GM19351 (cell line): ENCODE data around the gene PPP1R12B.

Experiments
- ATAC-seq: cut with Tn5 transposase; IDR thresholded peaks from one replicate; pipeline ENCODE4 v1.9.1; 2021; ENCODE audit warnings: mild to moderate bottlenecking, moderate library complexity; ENCODE audit not compliant: unreplicated experiment

The PPP1R12B gene, protein sequence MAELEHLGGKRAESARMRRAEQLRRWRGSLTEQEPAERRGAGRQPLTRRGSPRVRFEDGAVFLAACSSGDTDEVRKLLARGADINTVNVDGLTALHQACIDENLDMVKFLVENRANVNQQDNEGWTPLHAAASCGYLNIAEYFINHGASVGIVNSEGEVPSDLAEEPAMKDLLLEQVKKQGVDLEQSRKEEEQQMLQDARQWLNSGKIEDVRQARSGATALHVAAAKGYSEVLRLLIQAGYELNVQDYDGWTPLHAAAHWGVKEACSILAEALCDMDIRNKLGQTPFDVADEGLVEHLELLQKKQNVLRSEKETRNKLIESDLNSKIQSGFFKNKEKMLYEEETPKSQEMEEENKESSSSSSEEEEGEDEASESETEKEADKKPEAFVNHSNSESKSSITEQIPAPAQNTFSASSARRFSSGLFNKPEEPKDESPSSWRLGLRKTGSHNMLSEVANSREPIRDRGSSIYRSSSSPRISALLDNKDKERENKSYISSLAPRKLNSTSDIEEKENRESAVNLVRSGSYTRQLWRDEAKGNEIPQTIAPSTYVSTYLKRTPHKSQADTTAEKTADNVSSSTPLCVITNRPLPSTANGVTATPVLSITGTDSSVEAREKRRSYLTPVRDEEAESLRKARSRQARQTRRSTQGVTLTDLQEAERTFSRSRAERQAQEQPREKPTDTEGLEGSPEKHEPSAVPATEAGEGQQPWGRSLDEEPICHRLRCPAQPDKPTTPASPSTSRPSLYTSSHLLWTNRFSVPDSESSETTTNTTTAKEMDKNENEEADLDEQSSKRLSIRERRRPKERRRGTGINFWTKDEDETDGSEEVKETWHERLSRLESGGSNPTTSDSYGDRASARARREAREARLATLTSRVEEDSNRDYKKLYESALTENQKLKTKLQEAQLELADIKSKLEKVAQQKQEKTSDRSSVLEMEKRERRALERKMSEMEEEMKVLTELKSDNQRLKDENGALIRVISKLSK

DNA sequence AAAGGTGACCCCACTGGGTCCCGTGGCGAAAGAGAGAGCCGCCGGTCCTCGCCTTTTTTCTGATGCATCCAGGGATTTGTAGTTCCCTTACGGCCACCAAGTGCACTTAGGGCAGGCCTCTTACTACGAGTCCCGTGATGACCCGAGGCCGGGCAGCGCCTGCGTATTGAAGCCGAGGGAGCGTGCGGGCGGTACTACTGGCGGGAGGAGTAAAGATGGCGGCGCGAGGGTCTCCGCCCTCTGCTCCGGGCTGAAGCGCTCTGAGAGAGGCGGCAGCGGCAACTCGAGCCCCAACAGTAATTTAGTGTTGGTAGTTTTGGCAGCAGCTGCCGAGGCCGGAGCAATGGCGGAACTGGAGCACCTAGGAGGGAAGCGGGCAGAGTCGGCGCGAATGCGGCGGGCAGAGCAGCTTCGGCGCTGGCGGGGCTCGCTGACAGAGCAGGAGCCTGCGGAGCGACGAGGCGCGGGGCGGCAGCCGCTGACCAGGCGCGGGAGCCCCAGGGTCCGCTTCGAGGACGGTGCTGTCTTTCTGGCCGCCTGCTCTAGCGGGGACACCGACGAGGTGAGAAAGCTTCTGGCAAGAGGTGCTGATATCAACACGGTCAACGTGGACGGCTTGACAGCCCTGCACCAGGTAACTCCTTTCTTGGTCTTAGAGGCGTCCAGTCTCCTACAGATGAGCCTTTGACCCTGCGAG lies at the start of gene PPP1R12B:
Gene PPP1R12B, plus strand, starts transcription at position 191 of the 697 bp plus-strand sequence. Its CDS starts 153 bp downstream, at position 344.
- peak; percentile 96 for ATAC-seq

DNA sequence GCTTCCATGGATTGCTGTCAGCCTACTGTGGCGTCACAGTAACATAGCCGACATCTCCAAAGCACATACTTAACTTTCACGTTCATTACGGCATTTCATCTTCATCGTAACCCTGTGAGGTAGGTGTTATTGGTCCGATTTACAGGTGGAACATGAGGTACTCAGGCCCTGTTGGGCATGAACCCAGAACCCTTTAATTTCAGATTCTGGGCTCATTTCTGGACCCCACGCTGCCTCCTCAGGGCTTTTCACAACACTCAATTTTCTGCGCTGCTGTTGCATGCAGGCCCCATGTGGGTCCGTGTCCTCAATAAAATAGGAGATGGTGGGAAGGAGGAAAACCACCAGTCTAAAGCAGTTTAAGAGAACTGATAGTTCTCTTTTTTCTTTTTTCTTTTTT lies 46.3 kb upstream of the PPP1R12B start:
- no peak for ATAC-seq

DNA sequence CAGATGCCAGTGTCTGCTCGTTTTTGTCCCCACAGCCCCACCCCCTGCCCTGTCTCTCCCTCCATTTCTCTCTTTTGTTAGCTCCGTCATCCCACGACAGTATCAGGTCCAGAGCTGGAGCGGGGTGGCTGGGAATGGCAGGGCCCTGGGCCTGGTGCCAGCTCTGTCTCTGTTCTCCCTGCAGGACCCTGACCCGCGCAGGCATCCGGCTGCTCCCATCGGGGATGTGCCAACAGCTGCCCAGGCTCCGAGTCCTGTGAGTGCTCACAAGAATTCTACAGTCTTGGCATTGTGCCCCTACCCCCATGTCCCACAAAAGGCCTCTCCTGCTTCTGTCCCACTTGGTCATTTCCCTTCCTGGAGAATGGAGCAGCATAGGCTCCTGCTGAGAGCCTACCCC lies 44.1 kb upstream of the PPP1R12B start:
- no peak for ATAC-seq

DNA sequence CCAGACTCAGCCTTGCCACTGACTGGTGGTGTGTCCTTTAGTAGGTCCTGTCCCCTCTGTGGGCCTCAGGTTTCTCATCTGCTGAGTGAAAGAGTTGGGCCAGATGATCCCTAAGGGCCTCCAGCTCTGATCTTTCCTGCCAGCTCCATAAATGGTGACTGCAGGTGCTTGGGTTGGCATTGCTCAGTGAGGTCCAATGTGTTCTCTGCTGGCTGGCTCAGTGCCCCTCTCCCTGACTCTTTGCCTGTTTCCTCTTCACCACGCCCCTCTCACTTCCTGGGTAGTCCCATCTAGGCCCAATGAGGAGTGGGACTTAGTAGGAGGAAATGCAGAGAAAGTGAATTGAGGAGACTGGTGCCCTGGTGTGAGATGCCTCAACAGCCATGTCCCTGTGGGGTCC lies 43.3 kb upstream of the PPP1R12B start:
- no peak for ATAC-seq

DNA sequence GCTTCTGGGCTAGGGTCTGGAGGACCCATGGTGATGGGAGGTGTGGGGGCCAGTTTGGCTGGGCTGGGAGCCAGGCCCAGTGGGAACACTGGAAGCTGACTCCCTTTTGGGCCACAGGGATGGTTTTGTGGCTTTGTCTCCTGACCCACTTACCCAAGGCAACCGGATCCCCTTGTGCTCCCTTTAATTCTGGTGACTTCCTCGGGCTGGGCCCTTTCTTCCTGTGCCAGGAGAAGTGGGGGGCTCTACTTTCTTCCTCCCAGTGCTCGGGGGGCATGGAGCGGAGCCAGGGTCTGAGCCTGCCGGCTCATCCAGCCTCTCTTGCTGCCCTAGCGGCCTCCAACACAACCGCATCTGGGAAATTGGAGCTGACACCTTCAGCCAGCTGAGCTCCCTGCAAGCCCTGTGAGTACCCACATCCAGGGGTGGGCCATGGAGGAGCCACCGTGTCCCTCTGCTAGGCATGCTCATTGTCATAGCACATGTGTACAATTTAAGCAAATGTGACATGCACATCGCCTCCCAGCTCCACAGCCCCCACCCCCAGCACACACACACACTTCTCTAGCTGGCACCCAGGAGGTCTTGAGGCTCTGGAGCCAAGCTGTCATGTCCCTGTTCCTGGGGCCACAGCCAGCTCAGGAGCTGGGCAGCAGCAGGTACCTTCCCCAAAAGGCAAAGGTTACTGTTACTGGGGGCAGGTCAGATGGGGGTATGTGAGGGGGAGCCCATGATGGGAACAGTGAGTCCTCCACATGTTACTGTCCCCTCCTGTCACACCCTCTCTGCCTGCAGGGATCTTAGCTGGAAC lies 41.8 kb upstream of the PPP1R12B start:
- ATAC-seq: no peak

DNA sequence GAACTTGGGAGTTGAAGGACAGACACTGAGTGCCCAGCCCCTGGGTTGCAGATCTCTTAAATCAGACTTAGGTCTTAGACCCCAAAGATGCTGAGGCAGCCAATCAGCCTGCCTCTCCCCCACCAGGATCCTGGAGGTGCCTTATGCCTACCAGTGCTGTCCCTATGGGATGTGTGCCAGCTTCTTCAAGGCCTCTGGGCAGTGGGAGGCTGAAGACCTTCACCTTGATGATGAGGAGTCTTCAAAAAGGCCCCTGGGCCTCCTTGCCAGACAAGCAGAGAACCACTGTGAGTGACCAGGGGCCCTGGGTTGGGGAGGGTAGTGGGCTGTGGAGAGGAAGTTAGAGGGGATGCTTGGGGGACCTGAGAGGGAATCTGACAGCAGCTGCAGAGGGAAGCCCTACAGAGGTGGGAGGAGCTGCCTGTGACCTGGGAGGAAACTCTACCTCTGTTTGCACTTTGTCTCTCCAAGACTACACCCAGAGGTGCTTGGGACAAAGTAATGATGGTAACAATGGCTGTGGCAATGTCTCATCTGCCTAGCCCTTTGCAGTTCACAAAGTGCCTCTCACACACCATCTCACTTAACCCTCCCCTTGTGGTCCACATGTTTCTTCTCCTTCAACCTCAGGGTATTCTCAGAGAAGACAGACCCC lies 38.3 kb upstream of the PPP1R12B start:
- ATAC-seq: no peak

DNA sequence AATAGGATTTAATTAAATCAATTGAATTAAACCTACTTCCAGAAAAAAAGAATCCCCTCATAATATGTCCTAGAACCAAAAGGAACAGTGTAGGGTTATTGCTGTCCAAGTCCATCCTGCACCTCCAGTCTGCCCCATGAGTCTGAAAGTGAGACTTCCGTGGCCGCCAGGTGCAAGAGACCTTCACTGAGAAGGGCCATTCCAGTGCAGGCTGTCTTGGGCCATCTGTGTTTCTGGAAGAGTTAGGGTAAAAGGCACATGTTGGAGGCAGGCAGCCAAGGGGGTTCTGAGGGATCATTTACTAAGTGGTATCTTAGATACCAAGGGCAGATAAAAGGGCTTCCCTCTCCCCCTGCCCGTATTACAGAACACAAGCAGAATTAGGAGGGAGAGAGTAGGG lies 37.8 kb upstream of the PPP1R12B start:
- ATAC-seq: no peak

DNA sequence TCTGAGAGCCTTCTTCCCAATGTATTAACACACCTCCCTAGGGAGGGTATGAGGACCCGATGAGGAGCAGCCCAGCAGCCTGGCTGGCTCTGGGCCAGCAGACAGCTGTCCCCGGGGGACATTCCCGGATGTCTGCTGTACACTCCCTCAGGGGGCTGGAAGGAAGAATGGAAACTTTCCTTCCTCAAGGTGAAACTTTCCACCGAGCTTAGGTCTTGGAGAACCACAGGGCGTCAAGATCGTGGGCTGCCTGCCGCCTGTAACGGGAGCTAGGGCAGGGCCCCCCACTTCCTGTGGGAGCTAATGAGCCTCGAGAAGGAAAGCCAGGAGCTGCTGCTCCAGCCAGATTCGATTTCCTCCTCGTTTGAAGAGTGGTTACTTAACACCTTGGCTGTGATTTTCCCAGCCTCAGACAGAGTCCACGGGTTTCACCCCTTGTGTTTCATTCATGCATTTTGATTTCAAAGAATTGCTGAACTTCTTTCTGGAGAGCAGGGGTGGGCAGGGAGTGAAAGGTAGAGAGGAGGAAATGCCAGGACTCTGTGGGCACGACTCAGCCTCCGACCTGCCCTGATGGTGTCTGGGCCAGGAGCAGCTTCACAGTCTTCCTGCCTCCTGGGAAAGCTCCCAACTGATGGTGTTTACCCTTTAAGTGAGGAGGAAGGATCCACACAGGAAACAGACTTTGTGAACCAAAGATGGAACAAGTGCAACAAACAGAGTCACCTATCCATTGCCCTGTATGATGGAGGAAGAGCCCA lies 36.4 kb upstream of the PPP1R12B start:
- no peak for ATAC-seq

DNA sequence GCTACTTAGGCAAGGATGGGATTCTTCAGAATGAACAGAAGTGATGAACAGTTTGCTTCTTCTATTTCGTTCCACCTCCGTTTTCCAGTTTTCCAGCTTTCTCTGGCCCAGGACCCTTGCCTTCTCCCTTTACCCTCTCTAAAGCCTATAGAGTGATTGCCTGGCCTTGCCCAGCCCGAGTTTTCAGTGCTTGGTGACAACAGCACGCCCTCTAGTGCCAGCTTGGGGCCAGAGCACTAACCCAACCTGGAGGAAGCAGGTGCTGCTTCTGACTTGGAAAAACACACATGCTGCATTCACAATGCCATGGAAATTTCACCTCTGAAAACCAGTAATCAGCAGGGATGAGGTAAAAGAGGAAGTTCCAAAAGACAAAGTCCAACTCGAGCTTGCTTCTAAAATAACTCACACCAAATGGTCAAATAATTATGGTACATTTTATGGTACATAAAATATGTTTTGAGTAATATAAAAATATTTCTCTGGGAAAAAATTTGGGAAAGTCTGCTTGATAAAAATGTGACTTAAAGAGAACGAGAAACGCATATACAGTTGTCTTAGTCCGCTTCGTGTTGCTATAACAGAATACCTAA lies 32.8 kb upstream of the PPP1R12B start:
- ATAC-seq: no peak

DNA sequence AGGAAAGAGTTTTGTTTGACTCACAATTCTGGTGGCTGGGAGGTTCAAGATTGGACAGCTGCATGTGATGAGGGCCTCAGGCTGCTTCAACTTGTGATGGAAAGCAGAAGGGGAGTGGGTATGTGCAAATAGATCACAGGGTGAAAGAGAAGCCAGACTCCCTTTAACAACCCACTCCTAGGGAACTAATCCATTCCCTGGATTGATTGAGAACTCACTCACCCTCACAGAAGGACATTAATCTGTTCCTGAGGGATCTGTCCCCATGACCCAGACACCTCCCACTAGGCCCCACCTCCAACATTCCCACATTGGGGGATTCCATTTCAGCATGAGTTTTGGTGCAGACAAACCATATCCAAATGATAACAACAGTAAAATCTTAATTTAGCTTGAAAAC lies 32.3 kb upstream of the PPP1R12B start:
- ATAC-seq: no peak

DNA sequence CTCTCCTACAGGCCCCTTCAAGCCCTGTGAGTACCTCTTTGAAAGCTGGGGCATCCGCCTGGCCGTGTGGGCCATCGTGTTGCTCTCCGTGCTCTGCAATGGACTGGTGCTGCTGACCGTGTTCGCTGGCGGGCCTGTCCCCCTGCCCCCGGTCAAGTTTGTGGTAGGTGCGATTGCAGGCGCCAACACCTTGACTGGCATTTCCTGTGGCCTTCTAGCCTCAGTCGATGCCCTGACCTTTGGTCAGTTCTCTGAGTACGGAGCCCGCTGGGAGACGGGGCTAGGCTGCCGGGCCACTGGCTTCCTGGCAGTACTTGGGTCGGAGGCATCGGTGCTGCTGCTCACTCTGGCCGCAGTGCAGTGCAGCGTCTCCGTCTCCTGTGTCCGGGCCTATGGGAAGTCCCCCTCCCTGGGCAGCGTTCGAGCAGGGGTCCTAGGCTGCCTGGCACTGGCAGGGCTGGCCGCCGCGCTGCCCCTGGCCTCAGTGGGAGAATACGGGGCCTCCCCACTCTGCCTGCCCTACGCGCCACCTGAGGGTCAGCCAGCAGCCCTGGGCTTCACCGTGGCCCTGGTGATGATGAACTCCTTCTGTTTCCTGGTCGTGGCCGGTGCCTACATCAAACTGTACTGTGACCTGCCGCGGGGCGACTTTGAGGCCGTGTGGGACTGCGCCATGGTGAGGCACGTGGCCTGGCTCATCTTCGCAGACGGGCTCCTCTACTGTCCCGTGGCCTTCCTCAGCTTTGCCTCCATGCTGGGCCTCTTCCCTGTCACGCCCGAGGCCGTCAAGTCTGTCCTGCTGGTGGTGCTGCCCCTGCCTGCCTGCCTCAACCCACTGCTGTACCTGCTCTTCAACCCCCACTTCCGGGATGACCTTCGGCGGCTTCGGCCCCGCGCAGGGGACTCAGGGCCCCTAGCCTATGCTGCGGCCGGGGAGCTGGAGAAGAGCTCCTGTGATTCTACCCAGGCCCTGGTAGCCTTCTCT lies 30.3 kb upstream of the PPP1R12B start:
- ATAC-seq: no peak

DNA sequence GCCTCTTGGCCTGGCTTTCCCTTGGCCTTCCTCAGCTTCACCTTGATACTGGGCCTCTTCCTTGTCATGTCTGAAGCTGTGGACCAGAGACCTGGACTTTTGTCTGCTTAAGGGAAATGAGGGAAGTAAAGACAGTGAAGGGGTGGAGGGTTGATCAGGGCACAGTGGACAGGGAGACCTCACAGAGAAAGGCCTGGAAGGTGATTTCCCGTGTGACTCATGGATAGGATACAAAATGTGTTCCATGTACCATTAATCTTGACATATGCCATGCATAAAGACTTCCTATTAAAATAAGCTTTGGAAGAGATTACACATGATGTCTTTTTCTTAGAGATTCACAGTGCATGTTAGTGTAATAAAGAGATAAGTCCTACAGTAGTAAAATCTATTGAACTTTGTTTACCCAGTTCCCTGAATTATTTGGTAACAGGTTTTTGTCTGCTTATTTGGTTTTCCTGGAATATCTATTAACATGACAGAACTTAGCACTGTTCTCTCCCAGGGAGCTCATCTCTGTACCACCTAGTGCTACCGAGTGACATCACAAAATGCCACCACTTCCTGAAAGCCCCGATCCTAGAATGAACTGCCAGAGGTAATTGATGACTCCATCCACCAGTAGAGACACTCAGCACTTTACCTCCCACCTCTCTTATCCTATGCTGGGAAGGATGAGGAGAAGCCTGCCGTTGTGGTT lies 29.0 kb upstream of the PPP1R12B start:
- ATAC-seq: no peak

DNA sequence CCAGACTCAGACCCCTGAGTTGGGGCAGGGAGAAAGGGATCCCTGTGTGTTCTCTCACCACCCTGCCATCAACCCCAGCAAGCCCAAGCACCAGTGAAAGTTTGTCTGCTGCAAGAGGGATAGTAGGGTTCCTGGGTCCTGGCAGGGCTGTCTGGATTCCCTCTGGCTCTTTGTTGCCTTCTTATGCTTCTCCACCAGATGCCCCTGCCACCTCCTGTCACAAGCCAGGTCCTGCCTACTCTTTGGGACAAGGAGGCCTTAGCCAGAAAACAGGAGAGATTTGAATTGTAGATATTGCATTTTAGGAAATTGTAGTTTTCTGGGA lies 28.5 kb upstream of the PPP1R12B start:
- ATAC-seq: no peak

DNA sequence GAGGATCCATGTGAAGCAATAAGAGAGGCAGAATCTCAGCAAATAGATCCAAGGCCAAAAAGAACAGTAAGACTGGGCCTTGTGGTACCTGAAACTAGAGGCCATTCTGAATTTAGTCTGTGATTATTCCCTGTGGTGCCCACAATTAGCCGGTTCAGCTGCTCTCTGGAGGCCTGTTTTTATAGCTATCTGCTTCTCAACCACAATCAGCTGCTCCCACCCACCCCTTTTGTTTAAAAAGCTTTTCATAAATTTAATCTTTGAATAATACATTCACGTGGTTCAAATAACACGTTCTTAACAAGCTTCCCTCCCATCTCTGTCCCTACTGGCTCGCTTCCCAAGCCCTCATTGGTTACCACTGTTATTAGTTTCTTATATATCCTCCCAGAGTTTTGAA lies 24.8 kb upstream of the PPP1R12B start:
- ATAC-seq: no peak

DNA sequence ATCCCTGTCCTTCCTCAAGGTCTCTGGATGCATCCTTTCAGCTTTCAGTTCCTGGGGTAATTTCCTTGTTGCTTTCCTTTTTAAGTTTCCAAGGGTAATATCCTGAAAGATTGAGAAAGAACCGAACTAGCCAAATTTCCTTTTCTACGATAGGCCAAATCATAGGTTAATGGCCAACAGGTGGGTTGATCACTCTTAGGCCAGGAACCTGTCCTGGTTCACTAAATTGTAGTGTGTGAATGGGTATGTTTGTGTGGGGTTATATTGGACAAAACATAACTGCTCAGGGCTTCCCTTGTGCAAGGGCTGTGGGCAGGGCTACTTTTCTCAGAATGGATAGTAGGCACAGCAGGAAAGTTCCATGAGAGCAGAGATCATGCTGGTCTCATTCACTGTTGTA lies 23.9 kb upstream of the PPP1R12B start:
- ATAC-seq: no peak

DNA sequence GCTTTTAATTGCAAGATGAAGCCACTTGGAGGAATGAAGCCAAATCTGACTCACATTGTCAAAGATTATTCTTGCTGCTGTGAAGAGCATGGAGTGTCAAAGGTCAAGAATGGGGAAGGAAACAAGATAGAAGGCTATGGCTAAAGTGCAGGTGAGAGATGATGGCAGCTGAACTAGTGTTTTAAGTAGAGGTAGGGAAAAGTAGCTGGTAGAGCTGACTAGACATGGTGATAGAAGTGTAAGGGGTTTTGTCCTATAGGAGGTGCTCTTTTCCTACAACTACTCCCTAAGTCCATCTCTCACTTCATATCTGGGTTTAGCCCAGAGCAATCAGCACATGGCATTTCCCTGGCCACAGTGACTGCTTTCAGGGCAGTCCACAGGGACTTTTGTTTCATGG lies 18.6 kb upstream of the PPP1R12B start:
- no peak for ATAC-seq

DNA sequence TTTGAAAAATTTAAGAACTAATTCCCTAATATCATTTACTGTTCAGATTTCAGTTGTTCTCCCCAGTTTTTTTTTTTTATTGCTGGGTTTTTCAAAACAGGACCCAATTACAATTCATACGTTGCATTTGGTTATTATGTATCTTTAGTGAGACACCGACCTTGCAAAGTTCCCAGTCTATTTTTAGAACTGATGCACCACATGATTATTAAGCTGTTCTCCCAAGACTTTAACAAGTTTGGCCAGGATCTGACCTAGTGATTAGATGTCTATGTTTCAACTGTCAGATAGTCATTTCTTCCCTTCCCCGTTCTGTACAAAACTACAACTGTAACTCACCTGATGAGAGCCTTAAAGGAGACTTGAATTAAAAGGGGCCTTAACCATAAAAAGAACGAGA lies 14.6 kb upstream of the PPP1R12B start:
- ATAC-seq: no peak
